ENCODE results near the gene NOTUM. TPM values are rescaled to one million over a fixed set of nuclear protein-coding genes. Genes with fewer than 3 reads are reported as not detected.
A peak's percentile ranks its signal among the peaks of the same experiment; 100 is the strongest.

NOTUM gene
- total and polyA plus RNA-seq, 4 donors: 0.60 to 1.0 TPM; not detected in 2

DNA sequence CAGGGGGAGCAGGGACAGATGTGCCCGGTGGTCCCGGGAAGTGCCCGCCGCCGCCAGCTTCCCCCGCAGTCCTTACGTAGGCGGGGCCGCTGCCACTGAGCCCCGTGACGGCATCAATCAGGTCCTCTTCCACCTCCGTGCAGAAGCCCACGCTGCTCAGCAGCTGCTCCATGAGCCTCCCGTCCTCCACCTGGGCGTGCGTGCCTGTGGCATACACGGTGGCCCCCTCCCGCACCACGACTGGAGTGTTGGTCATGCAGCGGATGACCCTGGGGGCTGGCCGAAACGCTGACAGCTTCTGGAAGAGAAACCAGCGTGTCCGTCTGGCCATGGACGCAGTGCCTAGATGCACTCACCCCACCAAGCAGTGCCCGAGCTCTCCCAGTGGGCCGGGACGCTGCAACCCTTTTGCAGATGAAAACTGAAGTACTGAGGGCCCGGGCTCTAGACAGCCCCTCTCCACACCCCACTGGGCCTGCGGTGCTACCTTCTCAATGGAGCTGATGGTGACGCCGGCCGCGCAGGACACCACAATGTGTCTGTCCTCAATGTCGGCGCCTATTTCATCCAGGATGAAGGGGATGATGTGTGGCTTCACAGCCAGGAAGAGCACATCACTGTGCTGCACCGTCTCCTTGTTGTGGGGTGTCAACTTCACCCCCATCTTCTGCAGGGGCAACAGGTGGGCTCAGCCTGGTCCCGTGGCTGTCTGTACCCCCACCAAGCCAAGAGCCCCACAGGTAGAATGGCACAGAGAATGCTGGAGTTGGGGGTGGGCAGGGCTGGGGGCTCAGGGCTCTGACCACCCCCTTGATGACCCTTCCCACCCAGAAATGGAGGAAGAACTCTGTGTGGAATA lies 25.9 kb downstream of the NOTUM start:
- H3K36me3 ChIP-seq (ENCODE audit: control insufficient read depth in 1 of 2, insufficient read depth in 2 of 2, low read length in 1 of 2): no peaks in the 10 kb centered on the region
- H3K27ac ChIP-seq (ENCODE audit: low read depth in 1 of 2, low read length in 2 of 2): no peak overlapping the region
- ATAC-seq (ENCODE audit: low FRiP score) (no peak), DNase-seq (peak; percentile 46 to 75)
- no peaks in the 10 kb centered on the region for H3K27me3 ChIP-seq (ENCODE audit: control insufficient read depth in 1 of 2, insufficient read depth in 2 of 2, low read length in 1 of 2)
- no peaks in the 10 kb centered on the region for H3K9me3 ChIP-seq (ENCODE audit: control insufficient read depth, low read length)
- intact Hi-C loops (cut with DNase I): no loop called here
- 91 to 93% methylated on average over 38 of the region's 38 CpGs for WGBS, 2 donors
- H3K4me3 ChIP-seq (ENCODE audit: low read length in 2 of 2): no peak overlapping the region
- no peaks in the 10 kb centered on the region for H3K4me1 ChIP-seq (ENCODE audit: control insufficient read depth in 1 of 2, insufficient read depth in 2 of 2, low read length in 2 of 2)

GRCh38 chr17:81934098-81934757 lies 26.8 kb downstream of the NOTUM start:
- 88% methylated on average over 22 to 23 of the region's 23 CpGs for WGBS, 2 donors
- no peak for ATAC-seq (ENCODE audit: low FRiP score)
- intact Hi-C loops (cut with DNase I): no loop called here

GRCh38 chr17:81933178-81933699 lies 27.7 kb downstream of the NOTUM start:
- DNase-seq: no peak
- intact Hi-C loops (cut with DNase I): no loop called here
- Histone ChIP-seq H3K4me3 (ENCODE audit: low read length in 2 of 2) (no peak overlapping the region), H3K4me1 (ENCODE audit: control insufficient read depth in 1 of 2, insufficient read depth in 2 of 2, low read length in 2 of 2) (no peaks in the 10 kb centered on the region), H3K27me3 (ENCODE audit: control insufficient read depth in 1 of 2, insufficient read depth in 2 of 2, low read length in 1 of 2) (no peaks in the 10 kb centered on the region), H3K9me3 (ENCODE audit: control insufficient read depth, low read length) (no peaks in the 10 kb centered on the region), H3K36me3 (ENCODE audit: control insufficient read depth in 1 of 2, insufficient read depth in 2 of 2, low read length in 1 of 2) (no peaks in the 10 kb centered on the region), H3K27ac (ENCODE audit: low read depth in 1 of 2, low read length in 2 of 2) (no peak overlapping the region)
- no peak for ATAC-seq (ENCODE audit: low FRiP score)
- WGBS, 2 donors: 90 to 91% methylated on average over 14 of the region's 14 CpGs

More at GRCh38 chr17:81934098-81934757, 26.8 kb downstream of the NOTUM start:
- Histone ChIP-seq H3K9me3 (ENCODE audit: control insufficient read depth, low read length) (no peaks in the 10 kb centered on the region), H3K4me3 (ENCODE audit: low read length in 2 of 2) (no peak overlapping the region), H3K4me1 (ENCODE audit: control insufficient read depth in 1 of 2, insufficient read depth in 2 of 2, low read length in 2 of 2) (no peaks in the 10 kb centered on the region), H3K27me3 (ENCODE audit: control insufficient read depth in 1 of 2, insufficient read depth in 2 of 2, low read length in 1 of 2) (no peaks in the 10 kb centered on the region), H3K27ac (ENCODE audit: low read depth in 1 of 2, low read length in 2 of 2) (no peak overlapping the region), H3K36me3 (ENCODE audit: control insufficient read depth in 1 of 2, insufficient read depth in 2 of 2, low read length in 1 of 2) (no peaks in the 10 kb centered on the region)
- DNase-seq: peak in 1 of 2 donors; percentile 46

GRCh38 chr17:81932333-81932983 lies 28.5 kb downstream of the NOTUM start:
- Histone ChIP-seq H3K27me3 (ENCODE audit: control insufficient read depth in 1 of 2, insufficient read depth in 2 of 2, low read length in 1 of 2) (no peaks in the 10 kb centered on the region), H3K36me3 (ENCODE audit: control insufficient read depth in 1 of 2, insufficient read depth in 2 of 2, low read length in 1 of 2) (no peaks in the 10 kb centered on the region), H3K9me3 (ENCODE audit: control insufficient read depth, low read length) (no peaks in the 10 kb centered on the region), H3K4me3 (ENCODE audit: low read length in 2 of 2) (no peak overlapping the region), H3K27ac (ENCODE audit: low read depth in 1 of 2, low read length in 2 of 2) (no peak overlapping the region), H3K4me1 (ENCODE audit: control insufficient read depth in 1 of 2, insufficient read depth in 2 of 2, low read length in 2 of 2) (no peaks in the 10 kb centered on the region)
- DNase-seq (peak in 1 of 2 donors; percentile 45), ATAC-seq (ENCODE audit: low FRiP score) (no peak)
- WGBS, 2 donors: 89 to 91% methylated on average over 9 of the region's 9 CpGs
- intact Hi-C loops (cut with DNase I): no loop called here

- WGBS, 2 donors: 49 to 51% methylated on average over 15 of the region's 15 CpGs
- Histone ChIP-seq H3K9me3 (ENCODE audit: control insufficient read depth, low read length) (no peaks in the 10 kb centered on the region), H3K4me1 (ENCODE audit: control insufficient read depth in 1 of 2, insufficient read depth in 2 of 2, low read length in 2 of 2) (no peaks in the 10 kb centered on the region), H3K4me3 (ENCODE audit: low read length in 2 of 2) (no peak overlapping the region), H3K27ac (ENCODE audit: low read depth in 1 of 2, low read length in 2 of 2) (no peak overlapping the region), H3K36me3 (ENCODE audit: control insufficient read depth in 1 of 2, insufficient read depth in 2 of 2, low read length in 1 of 2) (no peaks in the 10 kb centered on the region), H3K27me3 (ENCODE audit: control insufficient read depth in 1 of 2, insufficient read depth in 2 of 2, low read length in 1 of 2) (no peaks in the 10 kb centered on the region)
- DNase-seq: peak in 1 of 2 donors; percentile 46
- no peak for ATAC-seq (ENCODE audit: low FRiP score)
- intact Hi-C loops (cut with DNase I): no loop called here
Measured at GRCh38 chr17:81931557-81932332, 29.2 kb downstream of the NOTUM start.

GRCh38 chr17:81931189-81931556 lies 29.8 kb downstream of the NOTUM start:
- H3K9me3 ChIP-seq (ENCODE audit: control insufficient read depth, low read length): no peaks in the 10 kb centered on the region
- H3K27me3 ChIP-seq (ENCODE audit: control insufficient read depth in 1 of 2, insufficient read depth in 2 of 2, low read length in 1 of 2): no peaks in the 10 kb centered on the region
- 75 to 76% methylated on average over 13 of the region's 13 CpGs for WGBS, 2 donors
- no peak overlapping the region for H3K4me3 ChIP-seq (ENCODE audit: low read length in 2 of 2)
- H3K36me3 ChIP-seq (ENCODE audit: control insufficient read depth in 1 of 2, insufficient read depth in 2 of 2, low read length in 1 of 2): no peaks in the 10 kb centered on the region
- H3K4me1 ChIP-seq (ENCODE audit: control insufficient read depth in 1 of 2, insufficient read depth in 2 of 2, low read length in 2 of 2): no peaks in the 10 kb centered on the region
- DNase-seq: peak in 1 of 2 donors; percentile 44
- intact Hi-C loops (cut with DNase I): no loop called here
- no peak overlapping the region for H3K27ac ChIP-seq (ENCODE audit: low read depth in 1 of 2, low read length in 2 of 2)
- no peak for ATAC-seq (ENCODE audit: low FRiP score)

- WGBS, 2 donors: 65 to 69% methylated on average over 20 of the region's 20 CpGs
- H3K27ac ChIP-seq (ENCODE audit: low read depth in 1 of 2, low read length in 2 of 2): no peak overlapping the region
- no peaks in the 10 kb centered on the region for H3K9me3 ChIP-seq (ENCODE audit: control insufficient read depth, low read length)
- H3K4me1 ChIP-seq (ENCODE audit: control insufficient read depth in 1 of 2, insufficient read depth in 2 of 2, low read length in 2 of 2): no peaks in the 10 kb centered on the region
- no peak overlapping the region for H3K4me3 ChIP-seq (ENCODE audit: low read length in 2 of 2)
- intact Hi-C loops (cut with DNase I): no loop called here
- no peaks in the 10 kb centered on the region for H3K27me3 ChIP-seq (ENCODE audit: control insufficient read depth in 1 of 2, insufficient read depth in 2 of 2, low read length in 1 of 2)
- no peak for ATAC-seq (ENCODE audit: low FRiP score)
- DNase-seq: peak in 1 of 2 donors; percentile 50
- H3K36me3 ChIP-seq (ENCODE audit: control insufficient read depth in 1 of 2, insufficient read depth in 2 of 2, low read length in 1 of 2): no peaks in the 10 kb centered on the region
Measured at GRCh38 chr17:81930142-81931125, 30.6 kb downstream of the NOTUM start.

All from aorta (tissue), 5 donors.